GM18951 (cell line): Measurements from ENCODE around the gene STXBP4.

Experiments used
- POLR2A ChIP-seq: IDR thresholded peaks from 4 replicates; pipeline ENCODE4 v1.6.1; 2011; ENCODE audit warnings: mild to moderate bottlenecking; ENCODE audit not compliant: insufficient read length, insufficient read depth; ENCODE audit errors: extremely low read depth
- in situ Hi-C: fragments of 300-500 bp; cut with MboI; formaldehyde crosslinking; loops from one replicate; pipeline ENCODE4 v1.12.0; 2022; ENCODE audit warnings: low sequenced_read_pairs, mixed read lengths, inconsistent platforms; ENCODE audit not compliant: unreplicated experiment

Gene STXBP4

GRCh38 chr17:54968262-54968987 is at the start of gene STXBP4, which contains the start of gene COX11:
TSS of gene STXBP4 (plus strand) at chr17:54968765. CDS start at chr17:54986220, 17,455 bp downstream.
TSS of gene COX11 (minus strand) at chr17:54968654. CDS start at chr17:54968646, 8 bp downstream.
- in situ Hi-C loops = no loop called here
- TF ChIP-seq POLR2A = peak; percentile 87

- TF ChIP-seq POLR2A = no peak
- in situ Hi-C loops = no loop called here
These were observed 49.1 kb upstream of the STXBP4 start for GRCh38 chr17:54919425-54919824.

- in situ Hi-C loops = no loop called here
- no peak for TF ChIP-seq POLR2A
These were observed 47.7 kb upstream of the STXBP4 start for GRCh38 chr17:54920819-54921218.

GRCh38 chr17:54924405-54924804 is 44.2 kb upstream of the STXBP4 start:
- in situ Hi-C loops = no loop called here
- no peak for TF ChIP-seq POLR2A

- no peak for TF ChIP-seq POLR2A
- in situ Hi-C loops = no loop called here
These were observed 41.0 kb upstream of the STXBP4 start for GRCh38 chr17:54927525-54927924.

GRCh38 chr17:54932711-54933110 is 35.9 kb upstream of the STXBP4 start:
- no peak for TF ChIP-seq POLR2A
- in situ Hi-C loops = no loop called here

GRCh38 chr17:54933921-54934320 is 34.6 kb upstream of the STXBP4 start:
- in situ Hi-C loops = no loop called here
- TF ChIP-seq POLR2A = no peak

GRCh38 chr17:54935471-54935870 is 33.1 kb upstream of the STXBP4 start:
- in situ Hi-C loops = no loop called here
- TF ChIP-seq POLR2A = no peak

- in situ Hi-C loops = no loop called here
- no peak for TF ChIP-seq POLR2A
These were observed 31.5 kb upstream of the STXBP4 start for GRCh38 chr17:54937018-54937417.

GRCh38 chr17:54937426-54937825 is 31.1 kb upstream of the STXBP4 start:
- TF ChIP-seq POLR2A = no peak
- in situ Hi-C loops = no loop called here

- TF ChIP-seq POLR2A = no peak
- in situ Hi-C loops = no loop called here
These were observed 27.3 kb upstream of the STXBP4 start for GRCh38 chr17:54941285-54941684.

GRCh38 chr17:54944796-54945195 is 23.8 kb upstream of the STXBP4 start:
- in situ Hi-C loops = no loop called here
- TF ChIP-seq POLR2A = no peak

- in situ Hi-C loops = no loop called here
- no peak for TF ChIP-seq POLR2A
These were observed 23.3 kb upstream of the STXBP4 start for GRCh38 chr17:54945231-54945630.

GRCh38 chr17:54945671-54946070 is 22.9 kb upstream of the STXBP4 start:
- TF ChIP-seq POLR2A = no peak
- in situ Hi-C loops = no loop called here

- TF ChIP-seq POLR2A = no peak
These were observed 21.2 kb upstream of the STXBP4 start for GRCh38 chr17:54947396-54947795.

GRCh38 chr17:54948380-54948779 is 20.2 kb upstream of the STXBP4 start:
- in situ Hi-C loops = no loop called here
- TF ChIP-seq POLR2A = no peak

More at GRCh38 chr17:54947396-54947795, 21.2 kb upstream of the STXBP4 start:
- in situ Hi-C loops = no loop called here
